ENCODE data around the gene SNX22.

Gene SNX22

GRCh38 chr15:64187396-64188191 is 36.1 kb downstream of the SNX22 start:
- no peak for TF ChIP-seq CTCF (IDR thresholded peaks at IDR 0.05; ENCODE audit: control insufficient read depth, extremely low read depth, insufficient read depth)
- no peak overlapping the region for H3K4me3 ChIP-seq (ENCODE audit: low read depth, low read length)
- DNase-seq (ENCODE audit: low read depth) = no peak

GRCh38 chr15:64191971-64192830 is 40.7 kb downstream of the SNX22 start:
- TF ChIP-seq CTCF (IDR thresholded peaks at IDR 0.05; ENCODE audit: control insufficient read depth, extremely low read depth, insufficient read depth) = no peak
- H3K4me3 ChIP-seq (ENCODE audit: low read depth, low read length) = no peak overlapping the region
- DNase-seq (ENCODE audit: low read depth) = no peak

- no peak for TF ChIP-seq CTCF (IDR thresholded peaks at IDR 0.05; ENCODE audit: control insufficient read depth, extremely low read depth, insufficient read depth)
- DNase-seq (ENCODE audit: low read depth) = no peak
- no peak overlapping the region for H3K4me3 ChIP-seq (ENCODE audit: low read depth, low read length)
These were observed 42.4 kb downstream of the SNX22 start for GRCh38 chr15:64193971-64194370.

- DNase-seq (ENCODE audit: low read depth) = no peak
- H3K4me3 ChIP-seq (ENCODE audit: low read depth, low read length) = no peak overlapping the region
- TF ChIP-seq CTCF (IDR thresholded peaks at IDR 0.05; ENCODE audit: control insufficient read depth, extremely low read depth, insufficient read depth) = no peak
These were observed 45.9 kb downstream of the SNX22 start for GRCh38 chr15:64197425-64197824.

GRCh38 chr15:64205202-64205601 is 53.7 kb downstream of the SNX22 start:
- no peak for TF ChIP-seq CTCF (IDR thresholded peaks at IDR 0.05; ENCODE audit: control insufficient read depth, extremely low read depth, insufficient read depth)
- H3K4me3 ChIP-seq (ENCODE audit: low read depth, low read length) = no peak overlapping the region
- DNase-seq (ENCODE audit: low read depth) = no peak
